Activated CD8-positive, alpha-beta T cell treated with anti-CD3 and anti-CD28 coated beads, Interleukin-2, amount 10 ng/mL, durations not matched to agents 7 days and 5 days (primary cell): ENCODE measurements around the gene ADAMTSL3. TPM values are rescaled to one million over a fixed set of nuclear protein-coding genes. Genes with fewer than 3 reads are reported as not detected.
"Not testable (repeated sequence)": the region's sequence is repeated elsewhere in the genome, so short reads cannot be mapped to it uniquely, and the experiment has no call there.

Experiments
- ATAC-seq: fragments of 150-1000 bp; cut with Tn5 transposase; one replicate; pipeline ENCODE4 v1.10.0; 2021; ENCODE audit warnings: moderate library complexity
- CTCF ChIA-PET: fragments of 350-600 bp; sonication (Branson Sonifier 250); formaldehyde crosslinking; loops from one replicate; lab custom pipeline; 2021; ENCODE audit warnings: antibody characterized with exemption; lab: Charles Lee
- POLR2A ChIA-PET: fragments of 350-600 bp; sonication (Branson Sonifier 250); formaldehyde crosslinking; loops from one replicate; lab custom pipeline; 2021; ENCODE audit warnings: antibody characterized with exemption; lab: Charles Lee
- DNase-seq: peaks from one replicate; pipeline ENCODE4 v3.0.0-alpha.2; 2020
- H3K27ac Mint-ChIP-seq: one replicate; pipeline ENCODE4 v1.8.0; 2021; ENCODE audit warnings: mild to moderate bottlenecking, mixed read lengths
- H3K27me3 Mint-ChIP-seq: one replicate; pipeline ENCODE4 v1.8.0; 2021; ENCODE audit warnings: low read depth, mixed read lengths
- H3K36me3 Mint-ChIP-seq: one replicate; pipeline ENCODE4 v1.8.0; 2021; ENCODE audit warnings: low read depth, mixed read lengths
- H3K4me1 Mint-ChIP-seq: one replicate; pipeline ENCODE4 v1.8.0; 2021; ENCODE audit warnings: low read depth, mixed read lengths
- H3K4me3 Mint-ChIP-seq: one replicate; pipeline ENCODE4 v1.8.0; 2021; ENCODE audit warnings: mild to moderate bottlenecking, mixed read lengths
- H3K9me3 Mint-ChIP-seq: one replicate; pipeline ENCODE4 v1.8.0; 2022; ENCODE audit warnings: mixed read lengths; ENCODE audit not compliant: insufficient read depth
- total RNA-seq, 2 experiments: library from RNA; stranded (reverse); gene quantifications; one replicate each; pipeline ENCODE4 v1.2.3, GENCODE V29; 2021

The ADAMTSL3 gene
- total RNA-seq, 2 experiments from 2014 or later = not detected

GRCh38 chr15:83692746-83693581 is 39.0 kb downstream of the ADAMTSL3 start:
- no peak for ATAC-seq
- no peak for DNase-seq
- H3K27ac Mint-ChIP-seq = no peak overlapping the region
- POLR2A ChIA-PET = no interaction called here
- H3K4me3 Mint-ChIP-seq = no peak overlapping the region
- no peaks in the 10 kb centered on the region for H3K4me1 Mint-ChIP-seq
- CTCF ChIA-PET = no interaction called here
- H3K9me3 Mint-ChIP-seq = no peaks in the 10 kb centered on the region
- H3K36me3 Mint-ChIP-seq = no peaks in the 10 kb centered on the region
- no peaks in the 10 kb centered on the region for H3K27me3 Mint-ChIP-seq

- Mint-ChIP-seq H3K4me3 (no peak overlapping the region), H3K36me3 (no peaks in the 10 kb centered on the region), H3K9me3 (no peaks in the 10 kb centered on the region), H3K4me1 (no peaks in the 10 kb centered on the region), H3K27ac (no peak overlapping the region), H3K27me3 (no peaks in the 10 kb centered on the region)
- ChIA-PET POLR2A (no interaction called here), CTCF (no interaction called here)
- DNase-seq (no peak), ATAC-seq (no peak)
These were observed 40.1 kb downstream of the ADAMTSL3 start for GRCh38 chr15:83694015-83694414.

- Mint-ChIP-seq H3K36me3 (no peaks in the 10 kb centered on the region), H3K27me3 (no peaks in the 10 kb centered on the region), H3K27ac (no peak overlapping the region), H3K9me3 (no peaks in the 10 kb centered on the region), H3K4me1 (no peaks in the 10 kb centered on the region), H3K4me3 (no peak overlapping the region)
- ATAC-seq (no peak), DNase-seq (no peak)
- ChIA-PET POLR2A (no interaction called here), CTCF (no interaction called here)
These were observed 40.6 kb downstream of the ADAMTSL3 start for GRCh38 chr15:83694536-83694935.

- DNase-seq (no peak), ATAC-seq (no peak)
- Mint-ChIP-seq H3K9me3 (no peaks in the 10 kb centered on the region), H3K4me1 (no peaks in the 10 kb centered on the region), H3K36me3 (no peaks in the 10 kb centered on the region), H3K4me3 (no peak overlapping the region), H3K27ac (no peak overlapping the region), H3K27me3 (no peaks in the 10 kb centered on the region)
- ChIA-PET POLR2A (no interaction called here), CTCF (no interaction called here)
These were observed 41.3 kb downstream of the ADAMTSL3 start for GRCh38 chr15:83695246-83695645.

- DNase-seq (no peak), ATAC-seq (no peak)
- Mint-ChIP-seq H3K27me3 (no peaks in the 10 kb centered on the region), H3K4me1 (no peaks in the 10 kb centered on the region), H3K36me3 (no peaks in the 10 kb centered on the region), H3K4me3 (no peak overlapping the region), H3K9me3 (no peaks in the 10 kb centered on the region), H3K27ac (no peak overlapping the region)
- ChIA-PET CTCF (no interaction called here), POLR2A (no interaction called here)
These were observed 42.0 kb downstream of the ADAMTSL3 start for GRCh38 chr15:83695901-83696425.

GRCh38 chr15:83697716-83698115 is 43.8 kb downstream of the ADAMTSL3 start:
- CTCF ChIA-PET = no interaction called here
- H3K4me1 Mint-ChIP-seq = no peaks in the 10 kb centered on the region
- H3K27ac Mint-ChIP-seq = no peak overlapping the region
- no peaks in the 10 kb centered on the region for H3K27me3 Mint-ChIP-seq
- POLR2A ChIA-PET = no interaction called here
- no peaks in the 10 kb centered on the region for H3K9me3 Mint-ChIP-seq
- DNase-seq (no peak), ATAC-seq (no peak)
- no peaks in the 10 kb centered on the region for H3K36me3 Mint-ChIP-seq
- H3K4me3 Mint-ChIP-seq = no peak overlapping the region

GRCh38 chr15:83698294-83698693 is 44.4 kb downstream of the ADAMTSL3 start:
- Mint-ChIP-seq H3K9me3 (no peaks in the 10 kb centered on the region), H3K4me1 (no peaks in the 10 kb centered on the region), H3K27me3 (no peaks in the 10 kb centered on the region), H3K27ac (no peak overlapping the region), H3K4me3 (no peak overlapping the region), H3K36me3 (no peaks in the 10 kb centered on the region)
- ChIA-PET CTCF (no interaction called here), POLR2A (no interaction called here)
- ATAC-seq (no peak), DNase-seq (no peak)

- H3K27ac Mint-ChIP-seq = no peak overlapping the region
- CTCF ChIA-PET = no interaction called here
- H3K36me3 Mint-ChIP-seq = no peaks in the 10 kb centered on the region
- ATAC-seq (no peak), DNase-seq (no peak)
- H3K4me1 Mint-ChIP-seq = no peaks in the 10 kb centered on the region
- H3K9me3 Mint-ChIP-seq = no peaks in the 10 kb centered on the region
- H3K4me3 Mint-ChIP-seq = no peak overlapping the region
- POLR2A ChIA-PET = no interaction called here
- H3K27me3 Mint-ChIP-seq = no peaks in the 10 kb centered on the region
These were observed 45.1 kb downstream of the ADAMTSL3 start for GRCh38 chr15:83699028-83699427.

- H3K9me3 Mint-ChIP-seq = no peaks in the 10 kb centered on the region
- ATAC-seq (no peak), DNase-seq (no peak)
- no peak overlapping the region for H3K4me3 Mint-ChIP-seq
- H3K4me1 Mint-ChIP-seq = no peaks in the 10 kb centered on the region
- H3K27ac Mint-ChIP-seq = no peak overlapping the region
- H3K27me3 Mint-ChIP-seq = no peaks in the 10 kb centered on the region
- ChIA-PET POLR2A (no interaction called here), CTCF (no interaction called here)
- H3K36me3 Mint-ChIP-seq = no peaks in the 10 kb centered on the region
These were observed 46.2 kb downstream of the ADAMTSL3 start for GRCh38 chr15:83700082-83700481.

- H3K9me3 Mint-ChIP-seq, H3K4me3 Mint-ChIP-seq, H3K27me3 Mint-ChIP-seq, H3K4me1 Mint-ChIP-seq, ATAC-seq, H3K36me3 Mint-ChIP-seq, CTCF ChIA-PET, POLR2A ChIA-PET, DNase-seq, H3K27ac Mint-ChIP-seq: not testable (repeated sequence)
These were observed 48.4 kb downstream of the ADAMTSL3 start for GRCh38 chr15:83702314-83702713.

- ATAC-seq = no peak
- POLR2A ChIA-PET = interaction anchor here (0.6 kb wide), 1 partner anchor 123 kb away, joined by 3 read pairs; no protein-coding TSS in a partner anchor
These were observed 54.4 kb downstream of the ADAMTSL3 start for GRCh38 chr15:83708328-83708727.

GRCh38 chr15:83709241-83709640 is 55.3 kb downstream of the ADAMTSL3 start:
- H3K36me3 Mint-ChIP-seq = no peaks in the 10 kb centered on the region
- H3K27me3 Mint-ChIP-seq = no peaks in the 10 kb centered on the region
- POLR2A ChIA-PET = interaction anchor here (0.6 kb wide), 1 partner anchor 124 kb away, joined by 3 read pairs; no protein-coding TSS in a partner anchor
- CTCF ChIA-PET = interaction anchor here (0.7 kb wide), 1 partner anchor 442 kb away, joined by 3 read pairs; no protein-coding TSS in a partner anchor
- no peaks in the 10 kb centered on the region for H3K9me3 Mint-ChIP-seq
- DNase-seq (no peak), ATAC-seq (no peak)
- no peak overlapping the region for H3K4me3 Mint-ChIP-seq
- H3K27ac Mint-ChIP-seq = no peak overlapping the region
- no peaks in the 10 kb centered on the region for H3K4me1 Mint-ChIP-seq

More at GRCh38 chr15:83708328-83708727, 54.4 kb downstream of the ADAMTSL3 start:
- H3K27me3 Mint-ChIP-seq = no peaks in the 10 kb centered on the region
- CTCF ChIA-PET = no interaction called here
- no peak overlapping the region for H3K4me3 Mint-ChIP-seq
- no peaks in the 10 kb centered on the region for H3K4me1 Mint-ChIP-seq
- no peaks in the 10 kb centered on the region for H3K36me3 Mint-ChIP-seq
- no peak for DNase-seq
- H3K27ac Mint-ChIP-seq = no peak overlapping the region
- H3K9me3 Mint-ChIP-seq = no peaks in the 10 kb centered on the region
